Heart right ventricle (tissue), 16 donors: ENCODE results near the gene SMAD3. TPM values are rescaled to one million over a fixed set of nuclear protein-coding genes. Genes with fewer than 3 reads are reported as not detected.

ENCODE experiments used
- ATAC-seq, 8 donors: fragments of 200-7000 bp; cut with Tn5 transposase; one replicate each; pipeline ENCODE4 v1.9.1; 2020; ENCODE audit warnings: mild to moderate bottlenecking in 8 of 8, moderate library complexity in 8 of 8, moderate number of reproducible peaks in 1 of 8
- DNase-seq, 2 donors: peaks; one replicate each; pipeline ENCODE4 v3.0.0-alpha.2; 2020
- H3K27ac ChIP-seq, 10 donors: fragments of 200-600 bp; sonication (generic) in 2 of 10; one replicate each; pipeline versions ENCODE4 v1.5.0 to v1.8.0; 2020 to 2022; ENCODE audit warnings: mild to moderate bottlenecking in 3 of 10
- H3K27me3 ChIP-seq, 7 donors: fragments of 200-600 bp; one replicate each; pipeline ENCODE4 v1.8.0; 2021 to 2022; ENCODE audit warnings: mild to moderate bottlenecking in 2 of 7
- H3K36me3 ChIP-seq, 9 donors: fragments of 200-600 bp; sonication (generic) in 1 of 9; one replicate each; pipeline versions ENCODE4 v1.5.0 to v1.8.0; 2020 to 2022; ENCODE audit warnings: mild to moderate bottlenecking in 2 of 9
- H3K4me1 ChIP-seq, 9 donors: fragments of 200-600 bp; sonication (generic) in 1 of 9; one replicate each; pipeline versions ENCODE4 v1.5.0 to v1.8.0; 2020 to 2022; ENCODE audit warnings: mild to moderate bottlenecking in 4 of 9
- H3K4me3 ChIP-seq, 10 donors: fragments of 200-600 bp; sonication (generic) in 2 of 10; one replicate each; pipeline versions ENCODE4 v1.5.0 to v1.8.0; 2020 to 2022; ENCODE audit warnings: mild to moderate bottlenecking in 7 of 10, moderate library complexity in 2 of 10
- H3K9me3 ChIP-seq, 11 donors: fragments of 200-600 bp in 10 of 11; sonication (generic) in 2 of 11; one replicate each; pipeline versions ENCODE4 v1.5.0 to v1.8.0; 2013 to 2022; ENCODE audit warnings: mild to moderate bottlenecking in 2 of 11, control low read depth in 1 of 11, moderate library complexity in 1 of 11
- WGBS, 2 donors: extraction: QIAGEN DNeasy Blood & Tissue Kit; methylation state at CpG; one replicate each; pipeline ENCODE4 v1.1.7; 2013; ENCODE audit warnings: inconsistent platforms in 1 of 2; 5-methylcytosine and 5-hydroxymethylcytosine counted together
- intact Hi-C, 10 donors: fragments of 100-400 bp; cut with DNase I; formaldehyde crosslinking; loops; one replicate each; pipeline versions ENCODE4 v1.11.1 to v1.14.2; 2022
- polyA plus RNA-seq, 2 donors: library from polyadenylated mRNA; stranded (reverse); fragments of 200-250 nt; gene quantifications; one replicate each; pipeline ENCODE4 v1.2.3, GENCODE V29; 2013
- total RNA-seq, 10 donors: library from RNA; stranded (reverse); fragmentation: NEBNext Ultra II Directional in 3 of 10; extraction: Animal tissue kit (Norgen Biotek cat#: 25700) in 3 of 10; gene quantifications; one replicate each; pipeline versions ENCODE4 v1.2.1 to v1.2.4, GENCODE V29; 2021 to 2023
- TF ChIP-seq, protein P1 (sequence below), 9 donors: fragments of 200-600 bp; sonication (generic) in 2 of 9; IDR thresholded peaks; one replicate each; pipeline versions ENCODE4 v1.5.0 to v1.8.0; 2021 to 2022; ENCODE audit warnings: antibody characterized with exemption in 9 of 9, mild to moderate bottlenecking in 5 of 9, moderate library complexity in 1 of 9
- donor health status: Arrhythmogenic right ventricular cardiomyopathy.
- donor health status: ischemic (EF 13 %, LVEDD 7.1; RV severe dilation, severe dysfunction).
- donor health status: healthy with polysubstance abuse.
- donor health status: DM: no; HTN: yes; CAD: no.
- donor health status: DM: no; HTN: no; CAD: no.
- donor health status: ischemic (EF 25% LVEDD 6.9; RV normal size, moderate dysfunction).
- donor health status: ischemic (EF 25% LVEDD 5.7; RV mildly dilated, moderate dysfunction).
- donor health status: healthy.
- donor health status: DM: yes; HTN: yes; CAD: no.
- donor health status: Ischemic cardiomyopathy.
- donor health status: ischemic (EF 35%, LVEDD 5.7; RV mildly dilated, moderate dysfunction).
- donor health status: nonischemic (EF 11% LVEDD 7.7; RV severe dilation, severe dysfunction).
- donor health status: DM: yes; HTN: yes; CAD: no.
- donor health status: PGD.
- donor health status: ischemic (EF 29% LVEDD 5.4; RV normal size, mild dysfunction).
- donor health status: nonischemic (EF 23%, LVEDD 6.1; RV moderate dilation, normal function).

SMAD3 gene
- total and polyA plus RNA-seq, 12 donors, result 6.2 to 44.8 (median 15.5) TPM

DNA sequence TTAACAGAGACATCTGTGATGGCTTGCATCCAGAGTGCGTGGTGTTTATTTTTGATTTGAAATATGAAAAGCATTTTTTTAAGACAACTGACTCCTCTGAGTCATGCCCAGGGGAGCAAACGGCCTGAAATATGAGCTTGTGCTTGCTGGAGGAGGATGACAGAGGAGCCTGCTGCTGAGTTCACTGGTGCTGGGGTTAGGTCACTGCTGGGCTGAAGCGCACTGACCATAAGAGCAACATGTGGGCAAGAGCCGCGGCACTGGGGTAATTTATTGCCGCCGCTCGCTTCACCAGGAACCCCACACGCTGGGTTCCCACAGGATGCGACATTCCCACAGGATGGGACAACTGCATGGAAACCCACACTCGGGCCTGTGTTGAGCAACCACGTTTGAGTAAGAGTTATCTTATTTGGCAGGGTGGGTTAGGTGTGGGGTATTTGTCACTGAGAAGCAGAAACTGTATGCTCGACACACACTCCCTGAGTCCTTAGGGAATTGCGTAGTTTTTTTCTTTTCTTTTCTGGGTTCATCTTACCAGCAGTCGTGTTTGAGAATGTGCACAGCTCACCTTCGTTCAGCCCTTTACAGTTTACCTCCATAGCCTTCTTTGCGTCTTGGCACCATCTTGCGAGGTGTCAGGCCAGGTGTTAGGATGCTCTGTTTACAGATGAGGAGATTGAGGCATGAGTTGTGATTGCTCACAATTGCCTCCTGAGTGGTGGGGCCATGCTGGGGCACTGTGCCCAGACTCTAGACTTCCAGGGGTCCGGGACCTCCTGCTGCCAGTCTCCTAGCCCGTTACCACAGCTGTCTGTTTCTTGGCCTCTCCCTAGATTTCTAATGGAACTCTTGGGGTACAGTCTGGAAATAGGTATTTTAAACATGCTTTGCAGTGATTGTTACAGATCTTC is 60.4 kb downstream of the SMAD3 start:
- no peaks in the 10 kb centered on the region for H3K27me3 ChIP-seq
- H3K4me1 ChIP-seq, result peaks cover 13 to 90% (median 63%) of the 10 kb centered on the region in 9 donors
- H3K4me3 ChIP-seq, result peak overlapping the region in 4 of 10 donors; percentile 12 to 26 (median 18)
- no peaks in the 10 kb centered on the region for H3K9me3 ChIP-seq
- DNase-seq (peak; percentile 52 to 84), ATAC-seq (peak; percentile 68 to 82 (median 76))
- intact Hi-C loops, result no loop called here
- peak overlapping the region; percentile 62 to 86 (median 79) for H3K27ac ChIP-seq
- TF ChIP-seq, protein P1, sequence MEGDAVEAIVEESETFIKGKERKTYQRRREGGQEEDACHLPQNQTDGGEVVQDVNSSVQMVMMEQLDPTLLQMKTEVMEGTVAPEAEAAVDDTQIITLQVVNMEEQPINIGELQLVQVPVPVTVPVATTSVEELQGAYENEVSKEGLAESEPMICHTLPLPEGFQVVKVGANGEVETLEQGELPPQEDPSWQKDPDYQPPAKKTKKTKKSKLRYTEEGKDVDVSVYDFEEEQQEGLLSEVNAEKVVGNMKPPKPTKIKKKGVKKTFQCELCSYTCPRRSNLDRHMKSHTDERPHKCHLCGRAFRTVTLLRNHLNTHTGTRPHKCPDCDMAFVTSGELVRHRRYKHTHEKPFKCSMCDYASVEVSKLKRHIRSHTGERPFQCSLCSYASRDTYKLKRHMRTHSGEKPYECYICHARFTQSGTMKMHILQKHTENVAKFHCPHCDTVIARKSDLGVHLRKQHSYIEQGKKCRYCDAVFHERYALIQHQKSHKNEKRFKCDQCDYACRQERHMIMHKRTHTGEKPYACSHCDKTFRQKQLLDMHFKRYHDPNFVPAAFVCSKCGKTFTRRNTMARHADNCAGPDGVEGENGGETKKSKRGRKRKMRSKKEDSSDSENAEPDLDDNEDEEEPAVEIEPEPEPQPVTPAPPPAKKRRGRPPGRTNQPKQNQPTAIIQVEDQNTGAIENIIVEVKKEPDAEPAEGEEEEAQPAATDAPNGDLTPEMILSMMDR (IDR thresholded peaks at IDR 0.05), result no peak
- 51 to 66% methylated on average over 20 of the region's 20 CpGs for WGBS, 2 donors
- peaks cover 0 to 7% (median 0%) of the 10 kb centered on the region in 9 donors for H3K36me3 ChIP-seq

DNA sequence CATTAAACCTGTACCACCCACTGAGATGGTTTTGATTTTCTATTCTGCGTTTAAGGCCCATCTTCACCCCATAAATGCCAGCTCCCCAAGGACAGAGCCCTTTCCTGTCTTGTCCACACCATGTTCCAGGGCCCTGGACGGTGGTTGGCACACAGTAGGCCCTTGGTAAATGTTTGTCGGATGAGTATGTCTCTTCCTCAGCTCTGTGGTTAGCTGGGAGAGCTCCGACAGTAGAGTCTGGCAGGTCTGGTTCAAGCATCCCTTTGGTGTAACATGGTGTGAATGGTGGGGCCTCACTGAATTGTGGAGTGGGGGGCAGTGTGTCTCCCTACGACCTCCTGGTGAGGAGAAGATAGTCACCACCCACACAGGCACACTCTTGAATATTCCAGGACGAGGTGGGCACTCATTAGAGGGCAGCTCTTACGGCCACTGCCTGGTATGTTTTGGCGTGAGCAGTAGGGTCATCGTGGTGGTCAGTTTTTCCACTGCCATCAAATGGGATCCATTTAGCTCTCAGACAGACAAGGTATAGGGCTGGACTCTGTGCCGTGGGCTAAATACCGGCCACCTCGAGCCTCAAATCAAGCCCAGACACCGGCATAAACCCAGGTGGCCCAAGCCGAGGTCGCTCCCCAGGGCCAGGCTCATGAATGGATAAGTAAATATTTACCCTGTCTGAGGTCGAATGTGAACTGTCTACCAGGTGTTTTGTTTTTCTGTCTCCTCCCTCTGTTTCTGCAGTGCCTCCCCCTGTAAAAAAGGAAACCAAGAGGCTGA is 61.3 kb downstream of the SMAD3 start:
- no peak overlapping the region for H3K4me3 ChIP-seq
- H3K36me3 ChIP-seq, result peaks cover 0 to 7% (median 0%) of the 10 kb centered on the region in 9 donors
- no peaks in the 10 kb centered on the region for H3K9me3 ChIP-seq
- 82 to 90% methylated on average over 16 of the region's 16 CpGs for WGBS, 2 donors
- peak overlapping the region in 9 of 10 donors; percentile 51 to 86 (median 79) for H3K27ac ChIP-seq
- H3K27me3 ChIP-seq, result no peaks in the 10 kb centered on the region
- intact Hi-C loops, result no loop called here
- H3K4me1 ChIP-seq, result peaks cover 11 to 90% (median 63%) of the 10 kb centered on the region in 9 donors
- ATAC-seq (no peak), DNase-seq (no peak)
- TF ChIP-seq, protein P1 (IDR thresholded peaks at IDR 0.05), result no peak

DNA sequence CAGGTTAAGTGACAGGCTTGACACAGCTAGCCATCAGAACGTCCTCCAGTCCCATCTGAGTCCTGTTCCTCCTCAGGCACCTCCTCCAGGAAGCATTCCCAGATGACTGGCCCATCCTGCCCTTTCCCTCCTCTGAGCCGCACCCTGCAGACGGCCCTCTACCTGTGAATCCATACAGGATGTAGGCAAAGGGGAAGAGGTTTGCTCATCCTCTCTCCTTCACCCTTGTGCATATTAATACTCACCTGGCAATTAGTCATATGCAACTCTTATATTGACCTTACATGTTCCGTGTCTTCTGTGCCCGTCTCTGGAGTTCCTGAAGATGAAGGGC is 61.9 kb downstream of the SMAD3 start:
- TF ChIP-seq, protein P1 (IDR thresholded peaks at IDR 0.05), result no peak
- Histone ChIP-seq H3K4me3 (no peak overlapping the region), H3K27me3 (no peaks in the 10 kb centered on the region), H3K4me1 (peaks cover 11 to 86% (median 62%) of the 10 kb centered on the region in 9 donors), H3K9me3 (no peaks in the 10 kb centered on the region), H3K27ac (peak overlapping the region in 5 of 10 donors; percentile 50 to 85 (median 73)), H3K36me3 (peaks cover 0 to 7% (median 0%) of the 10 kb centered on the region in 9 donors)
- DNase-seq (no peak), ATAC-seq (no peak)
- WGBS, 2 donors, result 88 to 91% methylated on average over 5 of the region's 5 CpGs
- intact Hi-C loops, result no loop called here

DNA sequence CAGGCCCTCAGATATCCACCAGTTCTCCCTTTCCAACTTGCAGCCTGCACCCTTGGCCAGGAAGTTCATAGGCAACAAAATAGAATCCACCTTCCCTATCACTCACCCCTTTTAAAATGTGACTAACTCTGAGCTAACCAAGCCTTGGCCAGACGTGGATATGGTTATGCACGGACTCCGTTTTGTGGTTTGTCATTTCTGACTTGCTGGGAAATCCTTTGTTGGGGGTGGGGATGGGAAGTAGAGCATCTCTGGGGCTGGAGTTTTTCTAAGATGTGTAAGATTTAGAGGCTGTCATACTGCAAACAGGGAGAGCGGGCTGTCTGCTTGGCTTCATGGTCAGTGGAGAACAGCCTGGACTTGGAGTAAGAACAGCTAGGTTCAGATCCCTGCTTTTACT is 62.6 kb downstream of the SMAD3 start:
- no peak overlapping the region for H3K4me3 ChIP-seq
- H3K9me3 ChIP-seq, result no peaks in the 10 kb centered on the region
- DNase-seq, result no peak
- no peaks in the 10 kb centered on the region for H3K27me3 ChIP-seq
- peaks cover 0 to 7% (median 0%) of the 10 kb centered on the region in 9 donors for H3K36me3 ChIP-seq
- intact Hi-C loops, result no loop called here
- H3K4me1 ChIP-seq, result peaks cover 17 to 88% (median 66%) of the 10 kb centered on the region in 9 donors
- TF ChIP-seq, protein P1 (IDR thresholded peaks at IDR 0.05), result no peak
- peak overlapping the region in 6 of 10 donors; percentile 4 to 85 (median 52) for H3K27ac ChIP-seq
- 48 to 58% methylated on average over 4 of the region's 4 CpGs for WGBS, 2 donors
- peak in 2 of 8 donors; percentile 12 to 53 for ATAC-seq
